ENCODE measurements around the gene AP1S1.

GRCh38 chr7:101186194-101186593 lies 31.9 kb downstream of the AP1S1 start:
- TF ChIP-seq CTCF (IDR thresholded peaks at IDR 0.05), result no peak
- no peak for TF ChIP-seq EP300 (IDR thresholded peaks at IDR 0.05)
